H1 (cell line): Measurements from ENCODE around the gene NDUFA3. TPM values are rescaled to one million over a fixed set of nuclear protein-coding genes. Genes with fewer than 3 reads are reported as not detected.

Source experiments
- KDM1A ChIP-seq: fragments of 200-600, 300-600 bp; sonication (generic); IDR thresholded peaks from 2 replicates; pipeline ENCODE4 v1.7.1; 2016; ENCODE audit warnings: mild to moderate bottlenecking, low read length, borderline replicate concordance
- NANOG ChIP-seq: IDR thresholded peaks from 2 replicates; pipeline ENCODE4 v1.6.1; 2011; ENCODE audit warnings: low read length, low read depth, mild to moderate bottlenecking, inconsistent platforms; ENCODE audit not compliant: insufficient read depth, poor library complexity, severe bottlenecking
- polyA plus RNA-seq, 7 experiments: library from polyadenylated mRNA; depleted of rRNA in 3 of 7; stranded (reverse) in 5 of 7; unstranded in 2 of 7; fragments of >200 nt in 5 of 7; fragments of 200-250 nt in 2 of 7; gene quantifications; 1 replicate in 5 of 7; 2 replicates in 1 of 7; 4 replicates in 1 of 7; pipeline versions ENCODE4 v1.2.1 to v1.2.3, GENCODE V29; 2011 to 2013; ENCODE audit warnings: missing spikeins in 2 of 7, mixed read lengths in 2 of 7
- total RNA-seq: library from RNA; stranded (reverse); fragmentation: NEBNext Ultra II Directional; extraction: Animal tissue kit (Norgen Biotek cat#: 25700); gene quantifications from 2 replicates; pipeline ENCODE4 v1.2.1, GENCODE V29; 2021
- TF ChIP-seq, protein P1 (sequence below): IDR thresholded peaks from 2 replicates; pipeline ENCODE4 v1.6.1; 2012; ENCODE audit warnings: inconsistent platforms

The NDUFA3 gene
- total and polyA plus RNA-seq, 2 of the 8 experiments (the other 6 are each of a cell fraction or from before 2014, with no cell fraction given): 175 to 208 TPM

DNA sequence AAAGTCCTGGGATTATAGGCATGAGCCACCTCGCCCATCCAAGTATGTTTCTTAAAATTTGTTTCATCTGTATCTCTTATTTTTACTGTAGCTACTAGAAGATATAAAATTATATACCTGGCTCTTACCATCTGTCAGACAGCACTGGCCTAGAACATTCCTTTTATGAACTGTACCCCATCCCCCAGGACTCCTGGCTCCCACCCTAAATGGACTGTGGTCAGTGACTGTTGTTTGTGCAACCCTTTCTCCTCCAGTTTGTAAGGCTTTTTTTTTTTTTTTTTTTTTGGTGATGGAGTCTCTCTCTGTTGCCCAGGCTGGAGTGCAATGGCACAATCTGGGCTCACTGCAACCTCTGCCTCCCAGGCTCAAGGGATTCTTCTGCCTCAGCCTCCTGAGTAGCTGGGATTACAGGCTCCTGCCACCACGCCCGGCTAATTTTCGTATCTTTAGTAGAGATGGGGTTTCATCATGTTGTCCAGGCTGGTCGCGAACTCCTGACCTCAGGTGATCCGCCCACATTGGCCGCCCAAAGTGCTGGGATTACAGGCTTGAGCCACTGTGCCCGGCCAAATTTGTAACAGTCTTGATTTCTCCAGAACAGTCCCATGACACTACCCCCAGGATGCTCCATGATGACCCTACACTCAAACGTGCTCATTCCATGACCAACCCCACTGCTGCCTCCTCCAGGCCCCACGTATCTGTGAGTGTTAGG, 2.5 kb downstream of the NDUFA3 start (continued):
- no peak for TF ChIP-seq KDM1A
- TF ChIP-seq NANOG: no peak
- TF ChIP-seq, protein P1, sequence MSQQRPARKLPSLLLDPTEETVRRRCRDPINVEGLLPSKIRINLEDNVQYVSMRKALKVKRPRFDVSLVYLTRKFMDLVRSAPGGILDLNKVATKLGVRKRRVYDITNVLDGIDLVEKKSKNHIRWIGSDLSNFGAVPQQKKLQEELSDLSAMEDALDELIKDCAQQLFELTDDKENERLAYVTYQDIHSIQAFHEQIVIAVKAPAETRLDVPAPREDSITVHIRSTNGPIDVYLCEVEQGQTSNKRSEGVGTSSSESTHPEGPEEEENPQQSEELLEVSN: no peak
